Hematopoietic multipotent progenitor cell treated with erythropoietin and hydrocortisone succinate and interleukin-3 and kit ligand, for 6 days (in vitro differentiated cells): ENCODE data around the gene MYLK4.
A peak's percentile ranks its signal among the peaks of the same experiment; 100 is the strongest.

Source experiments
- DNase-seq: peaks from one replicate; pipeline ENCODE4 v3.0.0-alpha.2; 2015

Gene MYLK4

GRCh38 chr6:2754393-2754792, 3.7 kb upstream of the MYLK4 start:
- DNase-seq, result no peak

DNA sequence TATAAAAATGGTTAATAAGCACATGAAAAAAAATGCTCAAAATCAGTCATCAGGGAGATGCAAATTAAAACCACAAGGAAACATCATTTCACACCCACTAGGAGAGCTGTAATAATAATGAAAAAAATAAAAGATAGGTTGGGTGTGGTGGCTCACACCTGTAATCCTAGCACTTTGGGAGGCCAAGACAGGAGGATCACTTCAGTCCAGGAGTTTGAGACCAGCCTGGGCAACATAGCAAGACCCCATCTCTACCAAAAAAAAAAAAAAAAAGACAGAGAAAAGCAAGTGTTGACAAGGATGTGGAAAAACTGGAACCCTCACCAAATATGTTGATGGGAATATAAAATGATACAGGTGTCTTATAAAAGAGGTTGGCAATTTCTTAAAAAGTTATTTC, 3.0 kb upstream of the MYLK4 start:
- DNase-seq, result no peak

DNA sequence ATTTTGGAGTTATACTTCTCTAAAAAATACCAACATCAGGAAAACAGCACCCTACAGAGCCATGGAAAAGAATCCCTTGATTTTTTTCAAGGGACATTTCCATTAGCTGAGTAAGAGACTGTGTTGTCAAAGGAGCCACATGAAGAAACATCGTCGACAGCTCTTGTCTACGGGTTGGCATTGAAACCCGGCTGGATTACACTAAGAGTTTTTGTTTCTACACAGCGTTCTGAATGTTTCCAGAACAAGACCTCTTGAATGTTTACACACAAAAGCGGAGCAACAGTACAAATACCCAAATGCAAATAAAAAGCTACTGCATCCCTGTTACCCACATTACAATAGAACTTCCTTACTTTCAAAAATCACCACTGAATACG, 2.4 kb upstream of the MYLK4 start:
- peak; percentile 40 for DNase-seq

GRCh38 chr6:2752477-2753109, 1.9 kb upstream of the MYLK4 start:
- peak; percentile 86 for DNase-seq

- DNase-seq, result peak; percentile 92
Measured at GRCh38 chr6:2751871-2752270, 1.1 kb upstream of the MYLK4 start.

DNA sequence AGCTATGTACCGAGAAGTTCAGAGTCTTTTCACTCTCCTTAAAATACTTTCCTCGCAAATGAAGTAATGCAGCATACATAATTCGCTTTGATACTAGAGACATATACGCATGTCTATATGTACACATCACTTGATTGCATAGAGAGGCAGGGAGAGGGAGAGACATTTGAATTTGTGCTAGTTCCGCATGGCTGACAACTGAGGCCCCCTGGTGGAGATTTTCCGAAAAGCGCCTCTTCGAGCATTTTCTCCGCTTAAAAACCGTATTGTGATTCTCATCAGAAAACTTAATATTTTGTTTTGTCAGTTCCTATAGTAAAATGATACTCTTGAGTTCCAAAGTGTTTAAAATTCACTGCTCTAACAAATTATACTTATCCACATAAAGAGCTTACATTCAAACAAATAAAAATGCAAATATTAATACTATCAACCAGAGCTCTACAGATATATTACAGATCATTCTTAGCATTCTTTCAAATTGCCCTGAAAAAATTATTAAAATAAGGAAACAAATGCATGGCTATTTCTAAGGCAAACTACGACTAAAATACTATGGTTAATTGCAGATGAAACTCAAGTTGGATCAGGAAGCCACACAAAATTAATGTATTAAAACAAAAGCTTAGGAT, 637 bp downstream of the MYLK4 start:
- peak; percentile 92 for DNase-seq

DNA sequence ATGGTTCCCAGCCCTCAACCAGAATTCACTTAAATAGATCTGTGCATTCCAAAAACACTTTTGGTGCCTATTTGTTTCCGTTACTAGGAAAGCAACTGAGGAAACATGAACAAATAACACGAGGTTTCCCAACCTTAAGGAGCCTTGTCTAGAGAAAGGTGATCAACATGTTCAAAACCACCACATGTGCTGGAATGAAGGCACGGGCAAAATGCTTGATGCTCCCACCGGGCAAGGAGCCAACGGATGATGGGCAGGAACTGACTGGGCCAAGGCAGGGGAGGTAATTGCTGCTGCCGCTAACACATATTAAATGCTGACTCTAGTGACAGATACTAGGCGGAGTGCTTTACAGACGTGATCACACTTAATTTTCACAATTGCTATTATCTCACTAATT, 2.5 kb downstream of the MYLK4 start:
- DNase-seq, result peak; percentile 44

GRCh38 chr6:2746557-2747061, 4.1 kb downstream of the MYLK4 start:
- DNase-seq, result no peak

DNA sequence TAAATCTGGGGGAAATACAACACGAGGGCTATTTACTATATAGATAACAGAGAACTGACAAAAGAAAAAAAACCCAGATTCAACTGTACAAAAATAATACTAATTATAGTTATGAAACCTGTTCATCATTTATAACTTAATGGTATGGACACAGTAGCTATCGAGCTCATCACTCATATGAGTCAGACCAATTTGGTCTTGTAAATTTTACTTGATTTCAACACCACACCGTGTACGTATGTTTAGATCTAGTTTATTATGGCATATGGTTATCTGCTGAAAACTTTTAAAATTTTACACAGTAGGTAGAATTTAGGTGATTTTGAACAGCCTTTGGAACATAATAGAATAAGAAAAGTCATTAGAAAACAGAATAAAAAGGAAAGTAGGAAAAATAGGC, 5.5 kb downstream of the MYLK4 start:
- DNase-seq, result no peak

- no peak for DNase-seq
Measured at GRCh38 chr6:2744778-2745177, 5.9 kb downstream of the MYLK4 start.

DNA sequence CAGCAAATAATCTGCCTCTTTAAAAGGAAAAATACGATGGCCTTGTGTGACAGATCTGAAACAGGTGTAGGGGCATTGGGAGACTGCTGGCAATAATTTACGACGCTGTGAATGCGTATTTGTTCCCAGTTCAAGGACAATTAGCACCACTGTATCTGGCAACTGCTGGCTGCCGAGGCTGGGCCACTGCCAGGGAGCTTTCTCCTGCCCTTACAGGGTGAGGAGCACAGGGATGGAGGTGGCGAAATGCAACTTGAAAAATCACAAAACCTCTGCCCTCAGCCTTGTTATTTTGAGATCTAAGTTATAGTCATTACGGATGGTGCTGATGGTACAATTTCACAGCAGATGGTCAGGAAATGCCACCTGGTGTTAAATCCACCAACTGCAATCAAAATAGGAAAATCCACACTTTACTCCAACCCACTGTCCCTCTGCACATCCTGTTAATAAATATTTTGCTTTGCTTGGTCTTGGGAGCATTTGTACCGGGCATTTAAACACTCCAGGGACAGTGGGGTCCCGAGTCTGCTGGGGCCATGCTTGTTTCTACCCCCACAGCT, 6.4 kb downstream of the MYLK4 start:
- DNase-seq, result peak; percentile 45

DNA sequence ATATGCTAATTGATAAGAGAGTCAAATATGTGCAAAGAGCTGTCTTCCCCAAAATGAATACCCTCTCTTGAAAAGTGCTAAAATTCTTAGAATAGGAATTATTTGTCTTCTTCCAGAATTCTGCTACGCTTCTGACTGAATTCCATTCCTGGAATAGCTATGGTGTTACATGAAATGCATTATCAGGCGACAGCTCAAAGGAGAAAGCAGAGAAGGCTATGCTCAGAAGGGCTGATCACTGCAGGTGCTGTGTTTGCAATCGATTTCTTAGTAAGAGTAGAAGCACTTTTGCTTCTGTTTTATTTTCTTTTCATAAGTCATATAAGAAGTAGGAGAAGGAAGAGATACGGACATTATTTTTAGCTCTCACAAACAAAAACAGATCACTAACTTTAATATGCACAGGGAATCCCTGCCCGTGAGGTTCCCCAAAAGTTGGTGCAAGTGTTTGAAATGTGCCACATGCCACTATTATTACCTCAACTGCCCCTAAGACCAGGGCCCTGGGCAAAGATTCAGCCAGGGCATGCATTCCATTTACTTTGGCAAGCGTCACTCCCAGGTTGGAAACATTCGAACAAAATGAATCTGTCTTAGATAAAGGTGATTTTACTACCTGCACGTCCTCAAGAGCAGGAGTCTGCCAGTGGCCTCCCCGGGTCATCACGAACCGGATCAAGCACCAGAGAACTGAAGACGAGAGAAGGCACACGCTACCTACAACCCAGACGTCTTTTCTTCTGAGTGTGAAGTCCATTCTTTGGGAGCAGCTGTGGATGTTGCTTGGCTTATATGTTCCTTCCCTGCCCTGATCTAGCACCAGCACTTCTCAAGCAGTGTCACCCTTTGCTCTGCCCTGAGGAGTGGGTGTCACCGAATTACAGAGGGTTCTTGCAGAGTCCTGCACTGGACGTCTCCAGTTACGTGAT, 7.2 kb downstream of the MYLK4 start:
- DNase-seq, result no peak

GRCh38 chr6:2741756-2742155, 9.0 kb downstream of the MYLK4 start:
- DNase-seq, result no peak

DNA sequence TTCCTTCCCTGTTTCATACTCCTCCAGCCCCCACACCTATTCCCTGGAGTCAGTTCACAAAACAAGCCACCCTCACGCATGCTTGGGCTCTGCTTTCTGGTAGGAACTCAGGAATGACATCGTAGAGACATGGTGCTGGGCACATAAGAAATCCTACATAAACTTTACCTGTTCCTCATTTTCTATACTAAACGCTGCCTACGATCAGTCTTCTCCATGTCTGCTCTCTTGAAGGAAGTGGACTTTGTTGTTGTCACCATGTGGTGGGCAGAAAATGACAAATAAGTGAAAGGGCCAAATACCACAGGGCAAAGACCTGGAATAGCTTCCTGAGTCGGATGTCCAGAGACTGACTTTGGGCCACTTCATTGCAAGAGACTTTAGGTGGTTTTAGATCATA, 10.1 kb downstream of the MYLK4 start:
- no peak for DNase-seq

- peak; percentile 72 for DNase-seq
Measured at GRCh38 chr6:2739335-2739734, 11.4 kb downstream of the MYLK4 start.

- peak; percentile 90 for DNase-seq
Measured at GRCh38 chr6:2738373-2738979, 12.2 kb downstream of the MYLK4 start.

- no peak for DNase-seq
Measured at GRCh38 chr6:2737885-2738284, 12.8 kb downstream of the MYLK4 start.

DNA sequence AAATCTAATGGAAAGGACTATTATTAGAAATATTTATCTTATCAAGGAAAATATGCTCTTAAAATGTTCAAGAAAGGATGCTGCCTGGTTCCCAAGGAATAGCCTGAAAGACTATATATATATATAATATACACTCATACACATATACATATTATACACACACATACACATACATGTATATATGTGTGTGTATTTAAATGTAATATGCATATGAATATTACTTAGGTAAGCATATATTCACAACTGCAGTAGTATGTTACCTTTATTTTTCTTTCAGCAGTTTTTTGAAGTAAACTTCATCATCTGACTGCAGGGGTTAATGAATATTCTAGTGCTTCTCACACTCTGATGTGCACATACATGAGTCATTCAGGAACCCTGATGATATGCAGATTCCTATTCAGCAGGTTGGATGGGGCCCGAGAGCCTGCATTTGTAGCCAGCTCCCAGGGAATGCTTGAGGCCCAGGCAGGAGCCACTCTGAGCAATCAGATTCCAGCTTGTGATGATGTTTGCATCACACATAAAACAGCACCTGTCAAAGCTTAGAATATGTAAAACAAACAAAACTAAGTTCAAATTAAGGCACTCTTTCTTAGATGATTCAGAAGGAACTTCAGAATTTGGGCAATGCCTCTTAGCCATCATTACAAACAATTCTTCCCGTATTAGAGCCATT, 16.1 kb downstream of the MYLK4 start:
- DNase-seq, result no peak

DNA sequence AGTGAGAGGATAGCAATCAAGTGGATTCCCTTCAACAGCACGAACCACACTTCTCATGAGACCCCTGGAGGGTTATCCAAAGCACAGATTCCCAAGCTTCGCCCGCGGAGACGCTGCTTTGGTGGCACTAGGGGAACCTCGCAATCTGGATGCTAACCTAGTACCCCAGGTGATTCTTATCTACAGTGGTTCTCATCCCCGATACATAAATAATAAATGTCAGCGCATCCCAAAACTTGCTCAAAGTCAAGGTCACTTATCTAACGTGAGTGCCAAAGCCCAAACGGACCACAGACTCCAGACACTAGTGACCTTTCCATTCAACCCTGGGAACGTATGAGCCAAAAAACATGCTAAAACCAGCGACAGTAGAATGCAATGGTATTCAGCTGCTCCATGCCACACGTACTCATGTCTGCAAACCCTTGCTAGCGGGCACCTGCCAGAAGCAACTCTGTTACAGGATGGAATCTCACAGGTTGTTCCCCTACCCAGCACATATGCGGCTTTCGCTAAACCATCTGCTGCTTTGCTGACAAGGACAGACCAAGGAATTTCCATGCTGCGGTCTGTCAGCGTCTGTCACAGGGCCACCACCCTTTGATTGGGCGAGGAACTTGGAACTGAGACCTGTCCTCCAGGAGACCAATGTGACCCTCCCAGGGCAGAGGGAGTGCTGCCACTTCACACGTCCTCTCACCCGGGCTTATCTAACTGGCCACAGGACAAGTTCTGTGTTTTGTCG, 16.8 kb downstream of the MYLK4 start:
- DNase-seq, result no peak

- DNase-seq, result peak; percentile 96
Measured at GRCh38 chr6:2733324-2733723, 17.4 kb downstream of the MYLK4 start.

GRCh38 chr6:2732503-2733089, 18.1 kb downstream of the MYLK4 start:
- no peak for DNase-seq
